Activated CD8-positive, alpha-beta memory T cell treated with anti-CD3 and anti-CD28 coated beads, Interleukin-2, amount 50 U/mL, for 1 hour (primary cell): Measurements from ENCODE around the gene PRMT1.

Source experiments
- DNase-seq: peaks from one replicate; pipeline ENCODE4 v3.0.0-alpha.2; 2020; ENCODE audit errors: extremely low read depth

PRMT1 gene

DNA sequence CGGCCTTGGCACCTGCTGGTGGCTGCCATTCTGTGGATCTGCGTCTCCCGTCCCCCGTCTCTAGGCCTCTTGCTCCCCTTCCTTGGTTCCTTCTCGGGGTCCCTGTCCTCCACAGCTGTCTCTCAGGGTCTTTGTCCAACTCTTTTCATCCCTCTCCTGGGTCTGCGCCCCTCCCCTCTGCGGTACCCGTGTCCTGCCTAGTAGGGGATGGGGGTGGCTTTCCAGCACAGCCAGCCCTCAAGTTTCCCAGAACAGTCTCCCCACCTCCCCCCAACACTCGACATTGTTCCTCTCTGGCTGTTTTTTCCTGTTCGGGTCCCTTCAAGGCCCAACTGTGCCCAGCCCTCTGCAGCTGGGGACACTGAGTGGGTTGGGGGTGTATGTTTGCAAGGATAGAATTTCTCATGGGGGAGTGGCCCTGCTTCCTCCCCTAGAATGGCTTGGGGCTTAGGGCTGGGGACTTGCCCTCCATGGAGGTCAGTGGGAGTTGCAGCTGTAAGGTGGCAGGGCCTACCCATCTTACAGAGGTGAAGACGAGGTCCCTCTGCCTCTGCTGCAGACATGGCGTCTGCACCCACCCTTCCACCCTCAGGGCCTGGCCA, 11.6 kb downstream of the PRMT1 start:
- DNase-seq = no peak

DNA sequence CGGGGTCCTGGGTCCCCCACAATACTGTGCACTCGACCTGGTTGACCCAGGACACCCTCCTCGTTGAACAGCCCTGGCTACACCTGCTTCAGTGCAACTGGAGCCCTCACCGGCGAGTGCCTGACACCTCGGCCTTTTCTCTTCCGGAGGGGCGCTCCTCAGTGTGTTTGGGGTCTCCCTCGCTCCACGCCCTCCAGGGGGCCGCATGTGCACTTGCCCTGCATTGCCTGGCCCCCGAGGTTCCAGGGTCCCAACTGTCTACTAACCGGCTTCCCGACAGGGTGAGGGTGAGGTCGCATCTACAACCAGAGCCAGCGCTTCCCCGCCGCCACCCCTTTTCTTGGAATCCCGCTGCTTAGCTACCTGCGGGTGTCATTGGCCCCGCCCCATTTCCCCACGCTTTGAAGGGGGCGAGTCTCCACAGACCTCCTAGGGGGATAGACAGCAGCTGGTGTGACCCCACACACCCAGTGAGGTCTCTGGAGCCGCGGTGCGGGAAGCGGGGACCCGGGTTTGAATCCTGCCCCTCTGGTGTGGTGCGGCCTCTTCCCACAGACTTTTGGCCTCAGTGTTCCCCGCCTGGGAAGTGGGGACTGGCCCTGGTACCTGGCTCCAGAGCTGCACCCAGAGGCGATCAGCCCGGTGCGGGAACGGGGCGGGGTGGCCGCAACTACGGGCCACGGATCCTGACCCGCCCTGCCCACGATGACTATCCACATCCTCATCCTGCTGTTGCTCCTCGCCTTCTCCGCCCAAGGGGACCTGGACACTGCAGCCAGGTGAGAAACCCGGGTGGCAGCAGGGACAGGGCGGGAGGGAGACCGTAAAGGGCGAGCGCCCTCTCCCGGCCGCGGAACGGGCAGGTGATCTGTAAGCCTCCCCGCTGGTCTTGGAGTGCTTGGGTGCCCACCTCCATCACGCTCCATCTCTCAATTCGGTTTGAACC, 12.3 kb downstream of the PRMT1 start, which contains the start of gene ADM5:
Gene ADM5 (plus strand): TSS at position 462 of the 946 bp plus-strand sequence. CDS start 244 bp downstream, at position 706.
- DNase-seq = no peak

DNA sequence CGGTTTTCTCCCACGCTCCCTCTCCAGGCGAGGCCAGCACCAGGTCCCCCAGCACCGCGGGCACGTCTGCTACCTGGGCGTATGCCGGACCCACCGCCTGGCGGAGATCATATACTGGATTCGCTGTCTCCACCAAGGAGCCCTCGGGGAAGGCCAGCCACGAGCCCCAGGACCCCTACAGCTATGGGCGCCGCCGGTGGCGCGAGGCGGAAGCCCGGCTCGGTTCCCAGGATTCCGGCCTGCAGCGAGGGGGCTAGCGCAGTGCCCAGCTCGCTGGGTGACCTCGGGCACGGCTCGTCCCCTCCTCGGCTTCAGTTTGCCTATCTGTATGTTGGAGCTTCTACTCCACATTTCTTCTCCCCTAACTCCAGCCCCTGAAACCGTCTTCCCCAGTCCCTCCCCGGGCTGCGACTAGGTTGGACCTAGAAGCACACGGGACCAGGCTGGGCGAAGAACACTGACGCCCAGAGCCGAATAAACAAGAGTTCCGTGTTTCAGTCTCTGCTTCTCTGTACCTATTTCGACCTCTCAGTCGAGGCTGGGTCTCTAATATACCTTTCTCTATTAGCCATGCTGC, 13.1 kb downstream of the PRMT1 start:
- DNase-seq = no peak

DNA sequence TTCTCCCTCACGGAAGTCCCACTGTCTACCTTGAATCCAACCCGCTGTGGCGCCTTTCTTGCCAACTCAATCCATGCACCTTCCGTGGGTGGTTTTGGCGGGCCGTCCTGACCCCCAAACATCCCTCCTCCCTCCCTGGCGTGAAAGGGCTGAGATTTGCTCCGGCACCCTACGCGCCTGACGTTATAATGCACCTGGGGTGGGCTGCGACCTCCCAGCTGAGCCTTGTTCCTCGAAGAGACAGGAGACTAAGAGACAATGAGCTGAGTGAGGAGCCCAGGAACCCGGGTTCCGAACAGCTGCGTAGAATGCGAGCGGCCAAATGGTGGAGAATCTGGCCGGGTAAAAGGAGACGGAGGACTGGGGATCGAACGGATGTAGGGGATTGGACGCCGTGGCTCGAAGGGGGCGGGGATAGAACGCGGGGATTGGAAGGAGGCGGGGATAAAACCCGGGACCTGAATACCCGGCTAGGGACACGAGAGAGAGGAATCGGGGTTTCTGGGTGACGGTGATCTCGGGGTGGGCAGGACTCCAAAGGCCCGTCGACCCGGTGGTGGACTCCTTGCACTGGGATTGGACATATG, 13.7 kb downstream of the PRMT1 start, which contains the start of gene CPT1C:
Gene CPT1C (plus strand): TSS at position 461 of the 587 bp plus-strand sequence. CDS start 1,137 bp downstream, outside the sequence.
- no peak for DNase-seq

DNA sequence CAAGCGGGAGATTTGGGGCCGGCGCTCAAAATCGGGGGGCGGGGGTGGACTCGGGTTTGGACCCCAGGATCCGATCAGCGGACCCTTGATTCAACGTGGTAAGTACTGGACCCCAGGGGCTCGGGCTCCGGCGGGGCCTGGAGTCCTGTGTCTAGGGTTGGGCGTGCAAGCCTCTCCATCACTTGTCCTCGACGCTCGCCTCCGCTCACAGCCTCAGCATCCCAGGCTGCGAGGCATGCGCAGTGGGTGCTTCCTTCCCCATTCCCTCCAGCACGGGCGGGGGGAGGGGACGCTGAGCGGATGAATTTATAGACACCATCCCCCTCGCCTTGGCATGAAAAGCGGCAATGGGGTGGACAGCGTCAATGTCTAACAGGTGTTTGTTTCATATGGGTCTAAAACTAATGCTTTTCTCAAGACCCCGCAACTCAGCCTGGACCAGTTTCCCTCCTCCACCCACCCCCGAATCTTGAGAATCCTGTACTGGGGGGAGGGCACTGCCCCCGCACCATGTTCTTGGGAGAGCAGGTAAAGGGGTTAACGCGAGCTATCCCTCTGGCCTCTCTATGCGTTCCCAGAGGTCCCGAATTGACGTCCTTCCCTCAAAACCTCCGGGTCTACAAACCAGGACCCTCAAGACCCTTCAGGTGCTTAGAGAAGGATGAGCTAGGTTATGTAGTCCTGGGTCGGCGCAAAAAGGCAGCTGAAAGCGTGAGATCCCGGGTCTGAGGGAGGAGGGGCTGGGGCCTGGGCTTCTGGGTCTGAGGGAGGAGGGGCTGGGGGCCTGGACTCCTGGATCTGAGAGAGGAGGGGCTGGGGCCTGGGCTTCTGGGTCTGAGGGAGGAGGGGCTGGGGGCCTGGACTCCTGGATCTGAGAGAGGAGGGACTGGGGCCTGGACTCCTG, 14.4 kb downstream of the PRMT1 start:
- no peak for DNase-seq

DNA sequence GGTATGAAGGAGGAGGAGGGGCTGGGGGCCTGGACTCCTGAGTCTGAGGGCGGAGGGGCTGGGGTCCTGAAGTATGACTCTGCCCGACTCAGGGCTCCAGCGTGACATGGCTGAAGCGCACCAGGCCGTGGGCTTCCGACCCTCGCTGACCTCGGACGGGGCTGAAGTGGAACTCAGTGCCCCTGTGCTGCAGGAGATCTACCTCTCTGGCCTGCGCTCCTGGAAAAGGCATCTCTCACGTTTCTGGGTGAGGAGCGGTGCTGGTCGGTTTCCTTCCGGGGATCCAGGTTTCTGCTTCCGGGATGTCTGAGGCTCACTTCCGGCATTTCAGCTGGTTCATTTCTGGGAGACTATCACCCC, 15.1 kb downstream of the PRMT1 start:
- no peak for DNase-seq

DNA sequence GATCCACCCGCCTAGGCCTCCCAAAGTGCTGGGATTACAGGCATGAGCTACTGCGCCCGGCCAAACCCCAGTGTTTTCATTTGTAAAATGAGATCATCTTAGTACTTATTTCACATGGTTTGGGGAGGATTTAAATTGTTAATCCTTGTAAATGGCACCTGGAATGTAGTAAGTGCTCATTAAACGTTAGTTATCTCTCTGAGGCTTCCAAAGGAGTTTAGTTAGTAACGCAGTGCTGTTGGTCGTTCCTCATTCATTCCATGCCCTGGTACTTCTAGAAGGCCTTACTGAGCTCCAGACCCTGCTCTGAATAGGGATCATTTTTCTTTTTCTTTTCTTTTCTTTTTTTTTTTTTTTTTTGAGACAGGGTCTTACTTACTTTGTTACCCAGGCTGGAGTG, 19.0 kb downstream of the PRMT1 start:
- no peak for DNase-seq

DNA sequence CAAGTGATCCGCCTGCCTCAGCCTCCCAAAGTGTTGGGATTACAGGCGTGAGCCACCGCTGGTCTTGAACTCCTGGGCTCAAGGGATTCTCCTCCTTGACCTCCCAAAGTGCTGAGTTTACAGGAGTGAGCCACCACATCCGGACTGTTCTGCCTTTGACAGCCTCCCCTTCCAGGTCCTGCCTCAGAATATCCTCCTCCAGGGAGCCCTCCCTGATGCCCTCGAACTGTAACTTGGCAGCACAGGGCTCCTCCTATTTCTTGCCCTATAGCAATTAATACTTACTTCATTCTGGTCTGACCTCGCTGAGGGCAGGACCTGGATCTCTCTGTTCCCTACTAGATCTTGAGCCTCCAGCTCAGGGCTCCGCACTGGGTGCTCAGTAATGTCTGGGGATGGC, 19.8 kb downstream of the PRMT1 start:
- DNase-seq = no peak

DNA sequence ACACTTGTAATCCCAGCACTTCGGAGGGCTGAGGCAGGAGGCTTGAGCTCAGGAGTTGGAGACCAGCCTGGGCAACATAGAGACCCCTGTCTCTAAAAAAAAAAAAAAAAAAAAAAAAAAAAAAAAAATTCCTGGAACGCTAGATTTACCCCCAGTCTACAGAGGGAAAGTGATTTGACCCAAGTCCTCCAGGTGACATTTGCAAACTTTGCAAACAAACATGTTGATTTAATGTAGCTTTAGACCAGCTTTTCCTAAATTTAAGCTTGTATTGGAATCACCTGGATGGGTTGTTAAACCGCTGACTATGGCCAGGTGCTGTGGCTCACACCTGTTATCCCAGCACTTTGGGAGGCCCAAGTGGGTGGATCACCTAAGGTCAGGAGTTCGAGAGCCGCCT, 22.3 kb downstream of the PRMT1 start:
- no peak for DNase-seq

DNA sequence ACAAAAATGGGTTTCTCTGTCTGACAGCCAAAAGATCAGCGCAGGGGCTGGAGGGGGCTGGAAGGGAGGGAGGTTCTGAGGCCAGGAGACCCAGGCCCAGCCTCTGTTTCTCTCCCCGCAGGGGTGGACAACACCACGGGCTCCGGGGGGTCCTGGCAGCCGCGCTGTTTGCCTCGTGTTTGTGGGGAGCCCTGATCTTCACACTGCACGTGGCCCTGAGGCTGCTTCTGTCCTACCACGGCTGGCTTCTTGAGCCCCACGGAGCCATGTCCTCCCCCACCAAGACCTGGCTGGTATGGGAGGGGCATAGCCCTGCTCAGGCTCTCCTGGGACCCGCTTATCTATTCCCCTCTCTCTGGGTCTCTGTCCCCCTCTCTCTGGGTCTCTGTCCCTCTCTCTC, 23.5 kb downstream of the PRMT1 start:
- no peak for DNase-seq

DNA sequence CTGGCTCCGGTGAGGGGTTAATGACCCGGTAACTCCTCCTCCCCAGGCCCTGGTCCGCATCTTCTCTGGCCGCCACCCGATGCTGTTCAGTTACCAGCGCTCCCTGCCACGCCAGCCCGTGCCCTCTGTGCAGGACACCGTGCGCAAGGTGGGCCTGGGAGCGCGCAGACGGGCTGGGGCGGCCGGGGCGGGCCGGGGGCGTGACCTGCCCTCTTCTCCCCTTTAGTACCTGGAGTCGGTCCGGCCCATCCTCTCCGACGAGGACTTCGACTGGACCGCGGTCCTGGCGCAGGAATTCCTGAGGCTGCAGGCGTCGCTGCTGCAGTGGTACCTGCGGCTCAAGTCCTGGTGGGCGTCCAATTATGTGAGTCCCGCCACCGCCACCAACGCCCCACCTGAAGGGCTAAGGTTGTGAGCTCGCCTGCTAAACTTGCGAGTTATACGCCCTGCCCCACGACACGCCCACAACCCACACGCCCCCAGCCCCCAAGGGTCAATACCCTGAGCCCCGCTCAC, 24.3 kb downstream of the PRMT1 start:
- DNase-seq = no peak

DNA sequence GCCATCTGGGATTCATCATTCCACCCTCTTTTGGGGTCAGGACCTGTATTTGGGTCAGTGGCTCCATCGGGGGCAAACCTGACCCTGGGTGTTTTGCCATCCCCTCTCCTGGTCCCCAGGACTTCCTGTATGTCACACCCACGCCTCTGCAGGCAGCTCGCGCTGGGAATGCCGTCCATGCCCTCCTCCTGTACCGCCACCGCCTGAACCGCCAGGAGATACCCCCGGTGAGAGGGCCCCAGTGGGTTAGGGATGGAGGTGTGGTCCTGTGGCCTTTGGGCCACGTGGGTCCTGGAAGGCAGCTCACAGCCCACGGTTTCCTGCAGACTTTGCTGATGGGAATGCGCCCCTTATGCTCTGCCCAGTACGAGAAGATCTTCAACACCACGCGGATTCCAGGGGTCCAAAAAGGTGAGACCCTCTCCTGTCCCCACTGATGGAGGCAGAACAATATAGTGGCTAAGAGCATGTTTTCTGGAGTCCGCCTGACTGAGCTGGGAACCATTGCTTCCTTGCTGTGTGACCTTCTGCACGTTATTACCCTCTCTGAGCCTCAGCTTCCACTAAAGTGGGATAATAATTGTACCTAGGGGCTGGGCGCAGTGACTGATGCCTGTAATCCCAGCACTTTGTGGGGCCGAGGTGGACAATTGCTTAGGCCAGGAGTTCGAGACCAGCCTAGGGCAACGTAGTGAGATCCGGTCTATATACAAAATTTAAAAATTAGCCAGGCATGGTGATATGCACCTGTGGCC, 28.0 kb downstream of the PRMT1 start:
- DNase-seq = no peak

DNA sequence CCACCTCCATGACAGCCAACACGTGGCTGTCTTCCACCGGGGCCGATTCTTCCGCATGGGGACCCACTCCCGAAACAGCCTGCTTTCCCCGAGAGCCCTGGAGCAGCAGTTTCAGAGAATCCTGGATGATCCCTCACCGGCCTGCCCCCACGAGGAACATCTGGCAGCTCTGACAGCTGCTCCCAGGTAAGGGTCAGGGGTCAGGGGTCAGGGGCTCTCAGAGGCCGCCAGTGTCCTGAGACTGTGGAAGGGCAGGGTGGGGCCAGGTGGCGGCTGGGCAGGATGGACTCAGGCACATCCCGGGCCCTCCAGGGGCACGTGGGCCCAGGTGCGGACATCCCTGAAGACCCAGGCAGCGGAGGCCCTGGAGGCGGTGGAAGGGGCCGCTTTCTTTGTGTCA, 28.8 kb downstream of the PRMT1 start:
- no peak for DNase-seq

DNA sequence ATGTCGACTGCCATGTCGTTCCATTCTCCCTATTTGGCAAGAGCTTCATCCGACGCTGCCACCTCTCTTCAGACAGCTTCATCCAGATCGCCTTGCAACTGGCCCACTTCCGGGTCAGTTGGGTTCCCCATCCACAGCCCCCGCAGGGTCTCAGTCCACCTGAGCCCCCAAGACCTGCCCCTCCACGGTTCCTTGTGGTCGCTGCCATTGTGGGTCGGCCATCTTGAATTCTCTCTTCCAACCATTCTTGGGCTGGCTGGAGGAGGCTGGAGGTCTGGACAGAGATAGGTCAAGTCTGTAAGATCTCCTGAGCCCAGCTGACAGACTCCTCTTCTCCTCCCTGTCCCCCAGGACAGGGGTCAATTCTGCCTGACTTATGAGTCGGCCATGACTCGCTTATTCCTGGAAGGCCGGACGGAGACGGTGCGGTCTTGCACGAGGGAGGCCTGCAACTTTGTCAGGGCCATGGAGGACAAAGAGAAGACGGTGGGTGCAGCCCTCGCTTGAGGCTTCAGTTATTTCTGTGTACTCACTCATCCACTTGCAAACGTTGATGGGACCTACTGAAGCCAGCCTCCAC, 33.4 kb downstream of the PRMT1 start:
- DNase-seq = no peak

DNA sequence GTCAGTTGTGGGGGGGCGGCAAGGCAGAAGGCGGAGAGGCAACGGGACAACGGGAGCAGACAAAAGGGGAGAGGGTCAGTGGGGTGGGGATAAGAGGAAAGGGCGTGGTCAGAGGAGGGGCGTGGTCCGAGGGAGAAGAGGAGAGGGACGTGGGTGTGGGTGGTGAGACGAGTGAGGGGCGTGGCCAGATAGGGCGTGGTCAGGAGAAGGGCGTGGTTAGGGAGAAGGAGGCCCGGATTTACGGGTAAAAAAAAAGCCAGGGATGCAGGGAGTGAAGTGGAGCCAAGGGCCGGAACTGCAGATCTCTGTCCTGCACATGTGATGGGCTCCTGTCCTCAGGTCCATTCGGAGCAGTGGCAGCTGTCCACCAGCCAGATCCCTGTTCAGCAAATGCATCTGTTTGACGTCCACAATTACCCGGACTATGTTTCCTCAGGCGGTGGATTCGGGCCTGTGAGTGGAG, 35.4 kb downstream of the PRMT1 start:
- no peak for DNase-seq

DNA sequence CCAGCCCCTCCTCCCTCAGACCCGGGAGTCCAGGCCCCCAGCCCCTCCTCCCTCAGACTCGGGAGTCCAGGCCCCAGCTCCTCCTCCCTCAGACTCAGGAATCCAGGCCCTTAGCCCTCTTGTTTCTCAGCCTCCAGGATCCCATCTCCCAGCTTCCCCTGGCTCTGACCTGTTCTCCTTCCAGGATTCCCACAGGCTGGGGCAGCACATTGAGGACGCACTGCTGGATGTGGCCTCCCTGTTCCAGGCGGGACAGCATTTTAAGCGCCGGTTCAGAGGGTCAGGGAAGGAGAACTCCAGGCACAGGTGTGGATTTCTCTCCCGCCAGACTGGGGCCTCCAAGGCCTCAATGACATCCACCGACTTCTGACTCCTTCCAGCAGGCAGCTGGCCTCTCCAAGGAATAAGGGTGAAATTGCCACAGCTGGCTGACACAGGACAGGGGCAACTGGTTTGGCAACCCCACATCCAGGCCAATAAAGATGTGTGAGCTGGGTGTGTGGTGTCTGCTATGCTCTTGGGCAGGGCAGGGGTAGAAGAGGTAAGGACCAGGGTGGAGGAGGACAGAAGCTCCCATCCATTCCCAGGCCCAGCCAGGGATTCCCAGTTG, 36.3 kb downstream of the PRMT1 start:
- DNase-seq = no peak

DNA sequence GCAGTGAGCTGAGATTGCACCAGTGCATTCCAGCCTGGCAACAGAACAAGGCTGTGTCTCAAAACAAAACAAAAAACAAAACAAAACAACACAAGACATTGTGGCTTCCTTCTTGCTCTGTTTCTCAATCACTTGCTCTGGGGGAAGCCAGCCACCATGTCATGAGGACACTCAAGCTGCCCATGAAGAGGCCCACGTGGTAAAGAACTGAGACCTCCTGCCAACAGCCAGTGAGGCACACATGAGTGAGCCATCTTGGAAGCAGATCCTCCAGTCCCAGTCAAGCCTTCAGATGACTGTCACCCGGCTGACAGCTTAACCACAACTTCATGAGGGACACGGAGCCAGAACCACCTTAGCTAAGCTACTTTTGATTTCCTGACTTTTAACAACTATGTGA, 39.1 kb downstream of the PRMT1 start:
- DNase-seq = no peak

DNA sequence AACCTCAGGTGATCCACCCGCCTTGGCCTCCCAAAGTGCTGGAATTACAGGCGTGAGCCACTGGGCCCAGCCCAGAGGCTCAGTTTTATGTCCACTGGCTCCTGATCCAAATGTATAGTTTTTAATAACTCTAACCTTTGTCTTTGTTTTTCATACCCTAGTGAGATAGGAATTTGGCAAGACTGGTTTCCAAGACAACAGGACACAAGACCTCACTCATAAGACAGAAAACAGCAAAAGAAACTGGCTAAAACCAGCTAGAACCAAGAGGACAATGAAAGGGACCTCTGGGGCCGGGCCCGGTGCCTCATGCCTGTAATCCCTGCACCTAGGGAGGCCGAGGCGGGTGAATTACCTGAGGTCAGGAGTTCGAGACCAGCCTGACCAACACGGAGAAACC, 41.4 kb downstream of the PRMT1 start:
- no peak for DNase-seq

DNA sequence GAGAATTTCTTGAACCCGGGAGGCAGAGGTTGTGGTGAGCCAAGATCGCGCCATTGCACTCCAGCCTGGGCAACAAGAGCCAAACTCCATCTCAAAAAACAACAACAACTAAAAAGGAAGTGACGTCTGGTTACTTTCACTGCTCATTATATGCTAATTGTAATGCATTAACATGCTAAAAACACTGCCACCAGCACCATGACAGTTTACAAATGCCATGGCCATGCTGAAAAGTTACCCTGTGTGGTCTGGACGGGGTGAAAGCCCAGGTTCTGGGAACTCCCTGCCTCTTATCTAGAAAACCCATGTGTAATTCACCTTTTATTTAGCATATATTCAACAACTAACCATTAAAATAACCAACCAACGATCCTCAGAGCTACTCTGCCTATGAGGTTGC, 41.9 kb downstream of the PRMT1 start:
- DNase-seq = no peak
